ENCODE measurements around the gene ITGA11.
"Not testable (repeated sequence)": the region's sequence is repeated elsewhere in the genome, so short reads cannot be mapped to it uniquely, and the experiment has no call there.

Gene ITGA11

DNA sequence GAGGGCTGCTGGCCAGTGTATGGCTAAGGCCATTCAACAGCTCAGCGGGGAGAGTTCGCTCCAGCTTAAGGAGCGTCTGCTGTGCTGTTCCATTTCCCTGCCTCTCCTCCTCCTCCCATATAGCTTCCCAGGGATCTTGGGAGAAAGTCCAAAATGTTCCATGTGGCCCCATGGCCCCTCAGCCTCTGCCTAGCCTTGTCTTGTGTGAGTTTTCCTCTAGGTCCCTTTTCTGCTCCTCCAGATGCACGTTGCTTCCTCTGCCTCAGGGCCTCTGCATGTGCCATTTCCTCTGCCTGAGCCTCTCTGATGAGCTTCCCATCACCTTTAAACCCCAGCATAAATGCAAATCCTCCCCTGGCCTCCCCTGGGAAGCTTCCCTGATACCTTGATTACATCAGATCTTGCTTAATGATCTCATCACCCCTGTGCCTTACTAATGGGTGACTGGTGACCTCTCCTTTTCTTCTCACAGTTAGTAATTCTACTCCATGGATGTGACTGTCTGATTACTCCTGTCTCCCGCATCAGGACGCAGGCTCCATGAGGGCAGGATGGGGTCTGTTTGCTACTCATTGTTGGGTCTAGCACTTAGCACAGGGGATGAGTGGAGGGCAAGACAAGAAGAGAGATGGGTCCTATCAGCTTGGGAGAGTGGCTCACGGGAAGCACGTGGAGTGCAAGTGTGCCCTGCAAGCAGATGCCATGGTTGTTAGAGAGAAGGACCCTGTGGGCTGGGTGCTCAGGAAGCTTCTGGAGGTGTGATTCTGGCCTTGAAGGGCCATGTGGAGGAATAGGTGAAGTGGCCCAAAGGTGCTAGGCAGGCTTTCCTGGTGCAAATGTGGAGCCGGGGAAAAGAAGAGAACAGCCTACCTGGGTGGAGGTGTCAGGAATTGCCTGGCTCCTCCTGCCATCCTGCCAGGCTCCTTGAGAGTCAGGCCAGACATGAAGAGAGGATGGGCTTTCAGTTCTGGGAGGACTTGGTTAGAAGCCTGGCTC is 23.8 kb downstream of the ITGA11 start:
- DNase-seq: no peak

DNA sequence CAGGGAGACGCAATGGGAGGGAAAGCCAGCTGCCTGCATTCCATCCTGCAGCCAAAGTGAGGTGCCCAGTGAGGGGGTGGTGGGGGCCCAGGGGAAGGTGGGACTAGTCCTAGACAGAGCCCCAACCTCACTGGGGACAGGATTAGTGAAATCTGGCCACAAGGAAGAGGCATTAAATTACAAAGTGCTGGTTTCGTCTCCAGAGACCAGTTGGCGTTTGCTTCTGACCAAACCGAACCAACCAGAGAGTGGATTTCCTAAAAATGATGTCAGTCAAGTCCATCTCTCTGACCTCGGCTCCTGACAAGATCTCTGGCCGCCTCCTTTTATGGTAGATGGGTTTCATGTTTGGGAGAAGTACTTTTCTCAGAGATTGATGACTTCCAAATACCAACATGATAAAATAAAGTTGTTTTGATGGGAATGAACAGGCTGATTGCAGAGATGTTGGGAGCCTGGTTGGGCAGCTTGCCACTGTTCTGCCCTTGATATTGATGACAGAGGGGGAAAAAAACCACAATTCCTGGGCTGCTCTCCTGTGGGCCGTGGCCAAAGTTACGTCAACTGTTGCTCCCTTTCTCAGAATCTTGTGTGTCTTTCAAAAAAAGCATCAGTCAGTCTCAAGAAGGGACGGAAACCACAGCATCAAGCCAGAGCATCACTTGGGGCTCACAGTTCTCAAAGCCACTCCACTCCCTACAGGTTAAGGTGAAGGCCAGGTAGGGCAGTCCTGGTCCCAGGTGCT is 24.6 kb downstream of the ITGA11 start:
- no peak for DNase-seq

DNA sequence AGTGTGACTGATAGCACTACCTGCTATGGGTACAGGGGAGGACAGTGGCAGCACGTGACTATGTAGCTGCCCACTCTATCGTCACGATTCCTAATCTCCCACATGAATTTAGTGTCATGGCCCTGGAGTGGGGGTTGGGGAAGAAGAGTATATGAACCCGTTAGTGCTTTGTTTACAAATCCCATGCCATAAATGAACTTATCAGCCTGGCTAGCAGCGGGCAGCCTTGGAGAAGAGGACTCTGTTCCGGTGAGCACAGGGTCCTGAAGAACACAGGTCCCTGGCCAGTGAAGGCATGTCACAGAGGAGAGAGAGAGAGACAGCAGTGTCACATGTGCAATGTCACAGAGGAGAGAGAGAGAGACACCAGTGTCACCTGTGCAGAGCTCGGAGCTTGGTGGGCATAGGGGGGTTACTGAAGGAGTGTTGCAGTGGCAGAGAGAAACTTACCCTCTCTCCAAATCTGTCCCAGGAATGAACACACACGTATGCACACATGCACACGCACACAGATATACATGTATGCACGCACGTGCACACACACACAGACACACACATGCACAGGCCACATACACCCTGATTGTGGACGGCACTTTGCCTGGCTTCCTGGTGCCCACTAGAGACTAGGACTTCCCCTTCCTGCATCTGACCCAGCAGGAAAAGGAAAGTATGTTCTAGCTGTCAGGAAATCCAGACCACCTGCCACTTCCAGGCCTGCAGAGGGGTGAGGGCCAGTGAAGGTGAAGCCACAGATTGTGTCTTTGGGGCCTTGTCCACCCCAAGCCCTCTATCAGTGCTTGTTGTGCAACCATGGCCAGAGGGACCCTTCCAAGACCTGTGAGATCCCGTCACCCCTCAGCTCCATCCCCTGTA is 26.3 kb downstream of the ITGA11 start:
- no peak for DNase-seq

DNA sequence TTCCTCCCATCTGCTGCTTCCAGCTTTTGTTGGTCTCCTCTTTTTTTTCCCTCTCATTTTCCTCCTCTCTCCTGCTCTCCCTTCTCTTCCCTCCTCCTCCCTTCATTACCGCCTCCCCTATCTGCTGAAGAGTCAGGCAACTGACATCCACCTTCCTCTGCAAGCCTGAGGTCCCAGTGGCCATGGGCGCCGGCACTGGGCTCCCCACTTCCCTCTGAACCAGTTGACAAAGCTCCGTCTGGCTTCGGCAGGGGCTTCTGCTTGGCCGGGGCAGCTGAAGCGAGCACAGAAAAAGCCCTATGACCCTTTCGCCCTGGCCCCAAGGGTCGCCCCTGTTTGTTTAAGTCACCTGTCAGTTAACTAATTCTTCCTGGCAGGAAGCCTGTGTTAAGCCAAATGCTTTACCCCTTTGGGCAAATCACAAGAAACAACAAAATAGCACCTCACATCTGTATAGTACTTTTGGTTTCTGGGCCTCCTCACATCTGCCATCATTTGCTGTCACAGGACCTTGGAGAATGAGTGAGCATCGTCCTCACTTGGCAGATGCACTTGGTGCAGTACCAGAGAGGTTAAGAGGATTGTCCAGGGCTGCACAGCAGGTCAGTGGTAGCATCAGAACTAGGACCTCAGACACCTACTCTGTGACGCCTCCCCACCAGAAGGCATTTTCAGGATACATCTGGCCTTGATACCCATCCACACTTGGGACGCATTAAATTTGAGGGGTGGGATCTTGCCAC is 27.7 kb downstream of the ITGA11 start:
- DNase-seq: no peak

DNA sequence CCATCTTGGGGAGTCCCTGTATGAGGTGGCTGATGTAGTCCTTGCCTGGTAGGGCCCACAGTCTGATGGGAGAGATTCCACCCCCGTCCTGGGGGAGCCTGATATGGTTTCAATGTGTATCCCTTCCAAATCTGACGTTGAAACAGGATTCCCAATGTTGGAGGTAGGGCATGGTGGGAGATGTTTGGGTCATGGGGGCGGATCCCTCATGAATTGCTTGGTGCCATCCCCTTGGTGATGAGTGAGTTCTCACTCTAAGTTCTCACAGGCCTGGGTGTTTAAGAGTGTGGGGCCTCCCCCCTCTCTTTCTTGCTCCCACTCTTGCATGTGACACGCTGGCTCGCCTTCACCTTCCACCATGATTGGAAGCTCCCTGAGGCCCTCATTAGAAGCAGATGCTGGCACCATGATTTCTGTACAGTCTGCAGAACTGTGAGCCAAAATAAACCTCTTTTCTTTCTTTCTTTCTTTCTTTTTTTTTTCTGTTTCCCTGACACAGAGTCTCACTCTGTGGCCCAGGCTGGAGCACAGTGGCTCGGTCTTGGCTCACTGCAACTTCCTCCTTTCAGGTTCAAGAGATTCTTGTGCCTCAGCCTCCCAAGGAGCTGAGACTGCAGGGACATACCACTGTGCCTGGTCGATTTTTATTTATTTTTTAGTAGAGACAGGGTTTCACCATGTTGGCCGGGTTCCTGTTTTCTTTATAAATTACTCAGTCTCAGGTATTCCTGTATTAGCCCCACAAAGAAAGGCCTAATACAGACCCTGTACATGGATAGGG is 28.6 kb downstream of the ITGA11 start:
- DNase-seq: no peak

- DNase-seq: no peak
These were observed 29.4 kb downstream of the ITGA11 start for GRCh38 chr15:68402432-68403160.

GRCh38 chr15:68401496-68402431 is 30.2 kb downstream of the ITGA11 start:
- DNase-seq: no peak

- DNase-seq: no peak
These were observed 31.9 kb downstream of the ITGA11 start for GRCh38 chr15:68400066-68400456.

DNA sequence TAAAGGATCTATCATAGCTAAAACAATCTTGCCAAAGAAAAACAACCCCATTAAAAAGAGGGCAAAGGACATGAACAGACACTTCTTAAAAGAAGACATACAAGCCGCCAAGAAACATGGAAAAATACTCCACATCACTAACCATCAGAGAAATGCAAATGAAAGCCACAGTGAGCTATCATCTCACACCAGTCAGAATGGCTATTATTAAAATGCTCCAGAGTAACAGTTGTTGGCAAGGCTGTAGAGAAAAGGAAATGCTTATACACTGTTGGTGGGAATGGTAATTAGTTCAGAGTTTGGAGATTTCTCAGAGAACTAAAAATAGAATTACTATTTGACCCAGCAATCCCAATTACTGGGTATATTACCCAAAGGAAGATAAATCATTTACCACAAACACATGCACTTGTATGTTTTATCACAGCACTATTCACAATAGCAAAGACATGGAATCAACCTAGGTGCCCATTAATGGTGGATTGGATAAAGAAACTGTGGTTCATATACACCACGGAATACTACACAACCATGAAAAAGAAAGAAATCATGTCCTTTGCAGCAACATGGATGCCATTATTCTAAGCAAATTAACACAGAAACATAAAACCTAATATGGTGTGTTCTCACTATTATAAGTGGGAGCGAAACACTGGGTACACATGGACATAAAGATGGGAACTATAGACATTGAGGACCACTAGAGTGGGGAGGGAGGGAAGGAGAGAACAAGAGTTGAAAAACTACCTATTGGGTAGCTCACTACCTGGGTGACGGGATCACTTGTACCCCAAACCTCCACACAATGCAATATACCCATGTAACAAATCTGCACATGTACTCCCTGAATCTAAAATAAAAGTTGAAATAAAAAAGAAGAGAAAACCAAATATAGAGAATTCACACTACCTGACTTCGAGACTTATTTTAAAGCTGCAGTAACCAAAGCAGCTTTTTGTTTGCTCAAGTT is 32.6 kb downstream of the ITGA11 start:
- DNase-seq: no peak

DNA sequence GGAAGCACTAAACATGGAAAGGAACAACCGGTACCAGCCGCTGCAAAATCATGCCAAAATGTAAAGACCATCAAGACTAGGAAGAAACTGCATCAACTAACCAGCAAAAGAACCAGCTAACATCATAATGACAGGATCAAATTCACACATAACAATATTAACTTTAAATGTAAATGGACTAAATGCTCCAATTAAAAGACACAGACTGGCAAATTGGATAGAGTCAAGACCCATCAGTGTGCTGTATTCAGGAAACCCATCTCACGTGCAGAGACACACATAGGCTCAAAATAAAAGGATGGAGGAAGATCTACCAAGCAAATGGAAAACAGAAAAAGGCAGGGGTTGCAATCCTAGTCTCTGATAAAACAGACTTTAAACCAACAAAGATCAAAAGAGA is 34.0 kb downstream of the ITGA11 start:
- not testable (repeated sequence) for DNase-seq

DNA sequence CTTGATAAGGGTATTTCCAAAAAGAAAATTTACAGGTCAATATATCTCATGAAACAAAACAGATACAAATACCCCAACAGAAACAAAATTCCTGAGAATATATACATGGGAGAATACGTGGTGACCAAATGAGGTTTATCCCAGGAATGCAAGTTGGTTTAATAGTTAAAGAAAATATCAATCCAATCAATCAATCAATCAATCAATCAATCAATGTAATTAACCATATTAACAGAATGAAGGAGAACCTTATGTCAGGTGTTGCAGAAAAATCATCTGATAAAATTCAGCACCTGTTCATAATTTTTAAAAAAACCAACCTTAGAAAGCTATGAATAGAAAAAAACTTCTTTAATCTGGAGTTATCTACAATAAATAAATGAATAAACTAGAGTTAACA is 35.9 kb downstream of the ITGA11 start:
- DNase-seq: no peak

GRCh38 chr15:68391121-68391520 is 40.8 kb downstream of the ITGA11 start:
- DNase-seq: no peak

DNA sequence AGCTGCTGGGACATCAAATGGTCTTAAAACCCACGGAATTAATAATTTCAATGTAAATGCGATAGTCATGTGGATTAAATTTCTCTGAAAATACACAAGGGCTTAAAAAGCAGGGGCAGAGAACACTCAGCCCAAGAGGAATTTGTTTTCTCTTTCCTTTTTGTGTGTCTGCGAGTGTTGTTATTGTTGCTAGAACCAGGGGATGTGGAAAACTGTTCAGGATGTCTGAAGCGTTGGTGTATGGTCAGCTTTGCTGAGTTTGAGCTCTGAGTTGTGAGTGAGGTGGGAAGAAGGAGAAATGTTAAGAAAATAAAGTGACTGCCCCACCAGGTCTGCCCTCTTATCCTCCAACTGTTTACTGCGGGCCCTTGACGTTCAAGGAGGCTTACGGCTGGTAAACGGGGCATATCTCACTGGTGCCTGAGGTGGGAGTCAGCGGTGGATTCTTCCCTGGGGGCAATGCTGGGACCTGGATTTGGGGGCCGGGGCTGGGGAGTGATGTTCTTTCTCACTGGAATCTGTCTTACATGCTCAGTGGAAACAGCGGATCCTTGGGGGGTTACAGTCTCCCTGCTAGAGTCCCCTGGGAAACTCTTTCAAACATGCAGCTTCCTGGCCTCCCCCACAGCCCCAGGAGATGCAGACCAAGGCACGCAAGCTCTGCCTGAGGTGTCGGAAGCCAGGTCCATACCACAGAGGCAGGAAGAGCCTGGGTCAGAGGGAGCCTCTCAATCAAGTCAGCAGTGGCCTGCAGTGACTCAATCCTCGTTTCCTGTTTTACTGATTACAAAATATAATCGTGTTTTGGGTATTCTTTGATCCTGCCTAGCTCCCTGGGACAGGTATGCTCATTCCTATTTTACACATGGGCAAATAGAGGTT is 41.8 kb downstream of the ITGA11 start:
- no peak for DNase-seq

GRCh38 chr15:68389041-68389930 is 42.7 kb downstream of the ITGA11 start:
- no peak for DNase-seq

GRCh38 chr15:68387381-68388143 is 44.4 kb downstream of the ITGA11 start:
- no peak for DNase-seq

All from CD4-positive, alpha-beta T cell treated with Interleukin-12 subunit alpha and Interleukin-12 subunit beta, for 1 hour (primary cell).